Measurements from ENCODE around the gene KCNK7.
"Not testable (repeated sequence)": the region's sequence is repeated elsewhere in the genome, so short reads cannot be mapped to it uniquely, and the experiment has no call there.

KCNK7 gene

GRCh38 chr11:65595543-65596281, at the start of gene KCNK7:
Gene KCNK7, minus strand, starts transcription at chr11:65595800. Its CDS starts 28 bp downstream, at chr11:65595772.
- DNase-seq (ENCODE audit: low spot score): no peak

- no peak for DNase-seq (ENCODE audit: low spot score)
Measured at GRCh38 chr11:65644837-65645236, 49.2 kb upstream of the KCNK7 start.

- DNase-seq (ENCODE audit: low spot score): no peak
Measured at GRCh38 chr11:65643971-65644370, 48.4 kb upstream of the KCNK7 start.

- DNase-seq (ENCODE audit: low spot score): no peak
Measured at GRCh38 chr11:65642014-65642671, 46.5 kb upstream of the KCNK7 start.

- DNase-seq (ENCODE audit: low spot score): no peak
Measured at GRCh38 chr11:65641297-65642013, 45.9 kb upstream of the KCNK7 start.

- no peak for DNase-seq (ENCODE audit: low spot score)
Measured at GRCh38 chr11:65640483-65641296, 45.1 kb upstream of the KCNK7 start.

GRCh38 chr11:65639623-65640482, 44.3 kb upstream of the KCNK7 start:
- no peak for DNase-seq (ENCODE audit: low spot score)

- DNase-seq (ENCODE audit: low spot score): not testable (repeated sequence)
Measured at GRCh38 chr11:65639228-65639597, 43.6 kb upstream of the KCNK7 start.

- peak; percentile 93 for DNase-seq (ENCODE audit: low spot score)
Measured at GRCh38 chr11:65637794-65638419, 42.3 kb upstream of the KCNK7 start, which contains the start of gene SIPA1. Gene SIPA1, plus strand, starts transcription at chr11:65638101. Its CDS starts 2,821 bp downstream, at chr11:65640922.

GRCh38 chr11:65637032-65637557, 41.5 kb upstream of the KCNK7 start:
- no peak for DNase-seq (ENCODE audit: low spot score)

GRCh38 chr11:65636108-65637031, 40.8 kb upstream of the KCNK7 start:
- no peak for DNase-seq (ENCODE audit: low spot score)

GRCh38 chr11:65634905-65635731, 39.5 kb upstream of the KCNK7 start:
- DNase-seq (ENCODE audit: low spot score): no peak

- no peak for DNase-seq (ENCODE audit: low spot score)
Measured at GRCh38 chr11:65634440-65634839, 38.8 kb upstream of the KCNK7 start.

GRCh38 chr11:65634109-65634436, 38.5 kb upstream of the KCNK7 start:
- no peak for DNase-seq (ENCODE audit: low spot score)

- no peak for DNase-seq (ENCODE audit: low spot score)
Measured at GRCh38 chr11:65633390-65634108, 37.9 kb upstream of the KCNK7 start.

GRCh38 chr11:65630215-65630614, 34.6 kb upstream of the KCNK7 start:
- DNase-seq (ENCODE audit: low spot score): no peak

- DNase-seq (ENCODE audit: low spot score): no peak
Measured at GRCh38 chr11:65629579-65629978, 34.0 kb upstream of the KCNK7 start.

GRCh38 chr11:65627202-65627601, 31.6 kb upstream of the KCNK7 start:
- no peak for DNase-seq (ENCODE audit: low spot score)
